Ectodermal cell (in vitro differentiated cells): Measurements from ENCODE around the gene PPP1R3F.

Source experiments
- H3K27ac ChIP-seq: 2 replicates; pipeline ENCODE4 v1.7.0; 2013; ENCODE audit warnings: mild to moderate bottlenecking, low read depth, low read length; ENCODE audit not compliant: insufficient read depth, poor library complexity, severe bottlenecking
- H3K27me3 ChIP-seq: 2 replicates; pipeline ENCODE4 v1.7.0; 2013; ENCODE audit warnings: mild to moderate bottlenecking, low read length; ENCODE audit not compliant: insufficient read depth, control insufficient read depth, poor library complexity, severe bottlenecking
- H3K36me3 ChIP-seq: one replicate; pipeline ENCODE4 v1.7.0; 2013; ENCODE audit warnings: low read length; ENCODE audit not compliant: control insufficient read depth, insufficient read depth
- H3K4me1 ChIP-seq: one replicate; pipeline ENCODE4 v1.7.0; 2013; ENCODE audit warnings: low read length; ENCODE audit not compliant: control insufficient read depth, insufficient read depth
- H3K4me3 ChIP-seq: 2 replicates; pipeline ENCODE4 v1.7.0; 2013; ENCODE audit warnings: low read depth, low read length, control low read depth; ENCODE audit not compliant: insufficient read depth
- H3K9me3 ChIP-seq: 2 replicates; pipeline ENCODE4 v1.7.0; 2013; ENCODE audit warnings: mild to moderate bottlenecking, low read length, moderate library complexity; ENCODE audit not compliant: control insufficient read depth
- WGBS, 2 experiments: methylation state at CpG; one replicate each; pipeline ENCODE4 v1.1.7; 2013; ENCODE audit warnings: missing lambda C conversion rate in 2 of 2; 5-methylcytosine and 5-hydroxymethylcytosine counted together

PPP1R3F gene

DNA sequence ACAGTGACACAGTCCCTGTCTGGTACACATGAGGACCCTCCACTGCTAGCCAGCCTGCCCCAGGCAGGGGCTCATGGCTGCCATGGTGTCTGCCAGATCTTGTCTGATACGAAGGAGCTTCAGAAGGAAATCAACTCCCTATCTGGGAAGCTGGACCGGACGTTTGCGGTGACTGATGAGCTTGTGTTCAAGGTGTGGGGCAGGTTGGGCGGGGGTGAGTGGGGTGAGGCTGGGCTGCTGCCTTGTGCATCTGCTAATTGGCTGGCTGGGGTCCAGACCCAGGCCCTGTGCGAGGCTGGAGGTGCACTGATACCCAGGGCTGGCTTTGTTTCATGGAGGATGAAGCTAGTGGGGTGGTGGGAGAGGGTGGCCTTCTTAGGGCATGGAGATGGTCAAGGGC, 20.5 kb upstream of the PPP1R3F start:
- WGBS, 2 experiments: 94 to 97% methylated on average over 6 of the region's 6 CpGs
- no peaks in the 10 kb centered on the region for H3K27me3 ChIP-seq
- H3K9me3 ChIP-seq: no peaks in the 10 kb centered on the region
- no peaks in the 10 kb centered on the region for H3K4me1 ChIP-seq
- no peak overlapping the region for H3K27ac ChIP-seq
- no peak overlapping the region for H3K4me3 ChIP-seq
- H3K36me3 ChIP-seq: no peaks in the 10 kb centered on the region

DNA sequence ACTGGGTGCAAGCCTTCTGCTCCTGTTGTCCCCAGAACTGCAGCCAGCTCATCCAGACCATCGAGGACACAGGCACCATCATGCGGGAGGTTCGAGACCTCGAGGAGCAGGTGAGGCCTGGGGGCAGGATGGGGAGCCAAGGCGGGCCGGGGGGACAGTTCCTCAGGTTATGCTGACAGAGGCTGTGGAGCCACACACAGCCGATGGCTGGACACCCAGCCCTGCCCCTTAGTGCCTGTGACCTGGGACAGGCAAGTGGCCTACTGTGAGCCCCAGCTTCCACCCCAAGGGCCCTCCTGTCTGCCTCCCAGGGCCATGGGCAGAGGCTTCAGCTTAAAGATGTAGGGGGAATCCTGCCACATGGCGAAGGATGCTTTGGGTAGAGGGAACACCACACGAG, 20.0 kb upstream of the PPP1R3F start:
- Histone ChIP-seq H3K9me3 (no peaks in the 10 kb centered on the region), H3K27me3 (no peaks in the 10 kb centered on the region), H3K27ac (no peak overlapping the region), H3K4me1 (no peaks in the 10 kb centered on the region), H3K4me3 (no peak overlapping the region), H3K36me3 (no peaks in the 10 kb centered on the region)
- WGBS, 2 experiments: 96 to 97% methylated on average over 9 of the region's 9 CpGs

DNA sequence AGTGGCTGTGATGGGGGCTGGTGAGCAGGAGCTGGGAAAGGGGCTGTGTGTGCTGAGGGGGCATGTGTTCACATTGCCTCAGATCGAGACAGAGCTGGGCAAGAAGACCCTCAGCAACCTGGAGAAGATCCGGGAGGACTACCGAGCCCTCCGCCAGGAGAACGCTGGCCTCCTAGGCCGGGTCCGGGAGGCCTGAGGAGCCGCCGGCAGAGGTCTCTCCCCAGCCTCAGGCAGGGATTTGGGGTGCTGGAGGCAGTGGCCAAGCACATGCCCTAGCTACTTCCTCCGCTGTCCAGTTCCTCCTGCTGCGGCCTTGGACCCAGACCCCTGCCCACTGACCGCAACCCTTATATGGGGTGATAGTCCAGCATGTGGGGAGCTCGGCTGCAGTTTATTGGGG, 19.5 kb upstream of the PPP1R3F start:
- H3K4me3 ChIP-seq: no peak overlapping the region
- H3K9me3 ChIP-seq: no peaks in the 10 kb centered on the region
- H3K4me1 ChIP-seq: no peaks in the 10 kb centered on the region
- H3K27me3 ChIP-seq: no peaks in the 10 kb centered on the region
- no peak overlapping the region for H3K27ac ChIP-seq
- whole genome bisulfite sequencing, 2 experiments: 95 to 96% methylated on average over 13 of the region's 13 CpGs
- H3K36me3 ChIP-seq: no peaks in the 10 kb centered on the region

DNA sequence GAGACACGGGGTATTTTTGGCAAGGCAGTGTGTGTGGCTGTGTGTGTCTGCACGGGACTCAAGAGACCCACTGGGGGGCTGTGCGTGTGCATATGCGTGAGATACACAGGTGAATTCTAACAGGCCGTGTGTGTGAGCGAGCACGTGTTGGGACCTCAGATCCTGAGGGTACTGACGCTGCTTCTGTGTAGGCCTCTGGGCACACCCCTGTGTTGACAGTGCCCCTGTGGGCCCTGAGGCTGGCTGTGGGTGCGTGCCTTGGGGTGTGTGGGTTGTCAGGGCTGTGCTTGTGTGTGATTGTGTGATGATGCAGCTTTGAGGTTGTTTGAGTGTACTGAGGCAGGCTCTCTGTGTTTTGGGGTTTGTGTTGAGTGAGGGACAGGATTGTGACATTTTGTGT, 19.0 kb upstream of the PPP1R3F start:
- WGBS, 2 experiments: 89 to 96% methylated on average over 9 of the region's 9 CpGs
- Histone ChIP-seq H3K4me3 (no peak overlapping the region), H3K36me3 (no peaks in the 10 kb centered on the region), H3K9me3 (no peaks in the 10 kb centered on the region), H3K4me1 (no peaks in the 10 kb centered on the region), H3K27ac (no peak overlapping the region), H3K27me3 (no peaks in the 10 kb centered on the region)

DNA sequence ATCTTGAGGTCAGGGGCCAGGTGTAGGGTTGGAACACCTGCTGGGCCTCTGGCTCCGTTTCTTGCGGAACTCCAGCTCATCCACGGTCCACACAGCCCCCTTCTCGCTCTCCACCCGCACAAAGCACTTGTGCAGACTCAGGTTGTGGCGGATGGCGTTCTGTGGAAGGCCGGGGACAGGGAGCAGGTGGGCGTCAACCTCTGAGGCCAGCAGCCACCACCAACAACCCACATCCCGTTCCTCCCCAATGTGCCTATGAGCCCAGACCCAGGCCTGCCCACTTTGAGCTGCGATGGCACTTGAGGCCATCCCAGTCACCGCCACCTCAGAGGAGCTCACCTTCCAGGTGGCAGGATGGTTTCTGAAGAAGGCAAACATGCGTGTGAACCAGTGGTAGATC, 18.3 kb upstream of the PPP1R3F start:
- H3K4me1 ChIP-seq: no peaks in the 10 kb centered on the region
- no peaks in the 10 kb centered on the region for H3K36me3 ChIP-seq
- H3K9me3 ChIP-seq: no peaks in the 10 kb centered on the region
- 96% methylated on average over 13 of the region's 13 CpGs for WGBS, 2 experiments
- H3K4me3 ChIP-seq: no peak overlapping the region
- no peak overlapping the region for H3K27ac ChIP-seq
- no peaks in the 10 kb centered on the region for H3K27me3 ChIP-seq

DNA sequence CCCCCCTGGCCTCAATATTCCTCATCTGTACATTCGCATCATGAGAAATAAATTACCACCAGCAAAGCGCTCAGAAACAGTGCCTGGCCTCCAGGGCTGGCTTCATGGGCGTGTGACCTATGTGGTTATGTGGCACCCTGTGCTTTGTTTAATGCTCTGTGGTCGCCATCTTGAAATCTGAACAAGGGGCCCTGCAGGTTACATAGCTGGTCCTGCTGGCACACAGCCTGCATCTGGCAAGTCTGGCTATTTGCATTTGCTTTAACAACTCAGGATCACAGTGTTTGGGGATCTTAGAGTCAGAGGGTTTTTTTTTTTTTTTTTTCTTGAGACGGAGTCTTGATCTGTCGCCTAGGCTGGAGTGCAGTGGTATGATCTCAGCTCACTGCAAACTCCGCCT, 15.0 kb upstream of the PPP1R3F start:
- 92 to 96% methylated on average over 7 of the region's 7 CpGs for WGBS, 2 experiments

DNA sequence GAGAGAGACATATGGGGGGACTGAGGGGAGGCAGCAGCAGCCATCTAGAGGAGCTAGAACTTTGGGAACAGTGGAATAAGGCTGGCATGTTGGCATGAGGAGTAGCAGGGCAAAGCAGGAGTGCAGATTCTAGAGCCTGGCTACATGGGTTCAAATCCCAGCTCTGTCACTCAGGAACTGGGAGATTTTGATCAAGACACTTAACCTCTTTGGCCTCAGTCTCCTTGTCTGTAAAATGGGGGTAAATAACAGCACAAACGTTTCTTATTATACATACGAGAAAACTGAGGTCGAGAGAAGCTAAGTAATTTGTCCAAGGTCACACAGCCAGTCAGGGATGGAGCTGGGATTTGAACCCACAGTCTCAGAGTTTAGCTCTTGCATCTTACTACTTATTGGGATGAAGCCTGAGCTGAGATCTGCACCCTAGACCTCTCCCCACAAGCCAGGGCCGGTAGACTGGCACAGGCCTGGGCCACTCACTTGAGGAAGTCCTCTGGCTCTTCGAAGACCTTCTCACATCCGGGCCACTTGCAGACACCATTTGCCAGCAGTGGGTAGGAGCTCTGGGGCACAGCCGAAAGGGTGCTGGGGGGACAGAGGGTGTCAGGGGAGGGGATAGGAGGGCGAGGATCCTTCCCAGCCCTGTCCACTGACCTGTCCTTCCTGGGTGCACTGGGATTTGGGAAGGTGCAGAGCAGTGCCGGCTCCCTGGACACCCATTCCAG, 13.2 kb upstream of the PPP1R3F start:
- Histone ChIP-seq H3K4me3 (no peak overlapping the region), H3K9me3 (no peaks in the 10 kb centered on the region), H3K27ac (no peak overlapping the region), H3K4me1 (no peaks in the 10 kb centered on the region), H3K27me3 (no peaks in the 10 kb centered on the region), H3K36me3 (no peaks in the 10 kb centered on the region)
- WGBS, 2 experiments: 87 to 90% methylated on average over 9 of the region's 9 CpGs

More for the DNA sequence above, 15.0 kb upstream of the PPP1R3F start:
- Histone ChIP-seq H3K27ac (no peak overlapping the region), H3K9me3 (no peaks in the 10 kb centered on the region), H3K27me3 (no peaks in the 10 kb centered on the region), H3K36me3 (no peaks in the 10 kb centered on the region), H3K4me3 (no peak overlapping the region), H3K4me1 (no peaks in the 10 kb centered on the region)

DNA sequence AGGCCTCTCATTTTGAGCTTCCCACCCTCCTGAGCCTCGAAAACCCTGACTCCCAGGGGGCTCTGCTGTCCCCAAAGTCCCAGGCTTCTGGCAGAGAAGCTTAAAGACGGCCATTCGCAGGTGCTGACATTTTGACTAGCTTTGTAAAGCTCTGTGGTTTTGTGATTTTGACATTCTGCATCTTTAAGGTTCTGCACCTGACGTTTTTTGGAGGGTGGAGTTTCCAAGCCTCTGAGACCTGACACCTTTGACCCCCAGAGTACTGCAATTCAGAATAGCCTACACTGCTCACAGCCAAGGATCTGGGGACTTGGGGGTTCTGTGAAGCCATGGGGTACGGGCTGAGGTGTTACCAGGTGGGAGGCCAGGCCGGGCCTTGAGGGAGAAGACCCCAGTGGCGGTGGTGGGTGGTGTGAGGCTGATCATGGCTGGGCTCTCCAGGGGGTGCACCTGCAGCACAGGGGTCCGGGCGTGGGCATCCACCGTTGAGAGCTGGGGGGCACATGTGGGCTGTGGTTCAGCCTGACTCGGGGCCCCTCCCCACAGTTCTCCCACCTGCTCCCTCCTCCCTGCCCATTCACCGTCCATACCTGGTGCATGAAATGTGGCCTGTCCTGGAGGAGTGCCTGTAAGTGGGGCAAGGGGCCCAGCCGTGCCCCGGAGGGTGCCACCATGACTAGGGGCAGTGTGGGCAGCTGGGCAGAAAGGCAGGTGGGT, 12.4 kb upstream of the PPP1R3F start:
- no peaks in the 10 kb centered on the region for H3K27me3 ChIP-seq
- H3K27ac ChIP-seq: no peak overlapping the region
- no peaks in the 10 kb centered on the region for H3K36me3 ChIP-seq
- H3K4me1 ChIP-seq: no peaks in the 10 kb centered on the region
- H3K9me3 ChIP-seq: no peaks in the 10 kb centered on the region
- 92% methylated on average over 13 to 14 of the region's 14 CpGs for WGBS, 2 experiments
- H3K4me3 ChIP-seq: no peak overlapping the region

DNA sequence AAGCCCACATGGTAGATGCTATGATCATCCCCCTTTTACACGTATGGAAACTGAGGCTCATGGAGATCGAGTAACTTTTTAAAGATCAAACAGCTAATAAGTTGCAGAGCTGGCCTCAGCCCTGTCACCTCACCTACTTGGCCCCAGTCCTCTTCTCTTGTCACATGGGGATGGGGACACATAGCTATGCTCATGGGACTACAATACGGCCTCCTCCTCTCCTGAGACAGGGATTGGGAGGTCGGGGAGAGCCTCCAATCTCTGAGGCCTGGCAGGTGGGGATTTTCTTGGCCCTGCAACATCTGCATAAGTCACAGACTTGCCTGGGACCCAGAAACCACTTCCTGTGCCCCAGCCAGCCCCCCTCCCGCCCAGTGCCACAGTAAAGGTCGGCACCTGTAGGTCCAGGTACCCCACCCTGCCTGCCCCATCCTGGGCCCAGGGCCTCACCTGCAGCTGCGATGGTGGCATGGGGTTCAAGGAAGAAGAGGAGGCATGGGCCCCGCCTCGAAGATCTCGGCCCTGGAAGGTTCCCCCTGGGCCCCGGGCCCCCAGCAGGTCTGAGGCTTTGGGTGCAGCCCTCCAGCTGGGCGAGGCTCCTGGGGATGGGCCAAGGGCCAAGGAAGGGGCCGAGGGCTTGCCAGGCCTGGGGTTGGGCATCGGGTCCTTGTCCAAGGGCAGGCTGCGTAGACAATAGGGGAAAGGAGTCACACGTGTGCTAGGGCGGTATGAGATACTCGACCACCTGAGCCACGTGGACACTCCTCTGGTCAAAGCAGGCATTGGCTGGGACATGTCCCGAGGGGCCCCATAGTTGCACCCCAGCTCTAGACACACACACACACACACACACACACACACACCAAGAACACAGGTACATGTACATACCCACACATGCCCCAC, 11.5 kb upstream of the PPP1R3F start:
- H3K9me3 ChIP-seq: no peaks in the 10 kb centered on the region
- H3K4me1 ChIP-seq: no peaks in the 10 kb centered on the region
- no peak overlapping the region for H3K4me3 ChIP-seq
- no peaks in the 10 kb centered on the region for H3K27me3 ChIP-seq
- no peaks in the 10 kb centered on the region for H3K36me3 ChIP-seq
- 92 to 94% methylated on average over 20 of the region's 20 CpGs for WGBS, 2 experiments
- no peak overlapping the region for H3K27ac ChIP-seq

DNA sequence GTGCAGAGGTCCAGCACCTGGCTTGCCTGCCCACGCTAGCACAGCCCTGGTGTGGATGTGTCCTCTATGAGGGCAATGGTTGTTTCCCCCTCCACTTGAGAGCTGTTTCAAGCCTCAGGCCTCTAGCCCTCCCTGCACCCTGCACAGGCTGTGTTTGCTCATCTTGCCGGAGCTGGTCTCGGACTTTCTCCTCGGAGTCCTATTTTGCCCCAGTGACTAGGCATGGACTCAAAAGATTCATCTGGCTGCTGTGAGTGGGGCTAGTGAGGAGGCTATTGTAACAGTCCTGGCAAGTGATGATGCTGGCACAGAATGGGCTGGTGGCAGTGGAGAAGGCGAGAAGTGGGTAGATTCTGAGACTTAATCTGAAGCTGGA, 10.9 kb upstream of the PPP1R3F start:
- no peaks in the 10 kb centered on the region for H3K36me3 ChIP-seq
- H3K27ac ChIP-seq: no peak overlapping the region
- H3K4me1 ChIP-seq: no peaks in the 10 kb centered on the region
- no peaks in the 10 kb centered on the region for H3K9me3 ChIP-seq
- WGBS, 2 experiments: 94 to 95% methylated on average over 5 of the region's 5 CpGs
- no peak overlapping the region for H3K4me3 ChIP-seq
- H3K27me3 ChIP-seq: no peaks in the 10 kb centered on the region
